HPDE6-E6E7 (cell line): ENCODE results near the gene ALOX5.
"Not testable (repeated sequence)": the region's sequence is repeated elsewhere in the genome, so short reads cannot be mapped to it uniquely, and the experiment has no call there.

ENCODE experiments used
- DNase-seq: peaks from one replicate; pipeline ENCODE4 v3.0.0; 2011; ENCODE audit warnings: missing footprints; ENCODE audit errors: extremely low spot score

ALOX5 gene

GRCh38 chr10:45404770-45405120 lies 30.7 kb downstream of the ALOX5 start:
- no peak for DNase-seq

- DNase-seq: no peak
Measured at GRCh38 chr10:45407542-45407941, 33.5 kb downstream of the ALOX5 start.

- no peak for DNase-seq
Measured at GRCh38 chr10:45408421-45409319, 34.7 kb downstream of the ALOX5 start.

- not testable (repeated sequence) for DNase-seq
Measured at GRCh38 chr10:45409347-45409746, 35.3 kb downstream of the ALOX5 start.

- DNase-seq: no peak
Measured at GRCh38 chr10:45409782-45410181, 35.8 kb downstream of the ALOX5 start.

- no peak for DNase-seq
Measured at GRCh38 chr10:45410489-45410806, 36.4 kb downstream of the ALOX5 start.

GRCh38 chr10:45410807-45411606 lies 37.0 kb downstream of the ALOX5 start:
- DNase-seq: no peak

- no peak for DNase-seq
Measured at GRCh38 chr10:45411607-45411940, 37.6 kb downstream of the ALOX5 start.

GRCh38 chr10:45415062-45415461 lies 41.0 kb downstream of the ALOX5 start:
- not testable (repeated sequence) for DNase-seq

GRCh38 chr10:45416603-45417002 lies 42.6 kb downstream of the ALOX5 start:
- DNase-seq: no peak

GRCh38 chr10:45417746-45418145 lies 43.7 kb downstream of the ALOX5 start:
- no peak for DNase-seq

GRCh38 chr10:45418417-45418848 lies 44.4 kb downstream of the ALOX5 start:
- DNase-seq: no peak

GRCh38 chr10:45418849-45419675 lies 45.0 kb downstream of the ALOX5 start:
- DNase-seq: no peak

GRCh38 chr10:45419676-45420025 lies 45.6 kb downstream of the ALOX5 start:
- DNase-seq: no peak

- no peak for DNase-seq
Measured at GRCh38 chr10:45420453-45421192, 46.6 kb downstream of the ALOX5 start.

GRCh38 chr10:45421221-45422097 lies 47.4 kb downstream of the ALOX5 start:
- DNase-seq: no peak

GRCh38 chr10:45422207-45422865 lies 48.3 kb downstream of the ALOX5 start:
- DNase-seq: no peak

- no peak for DNase-seq
Measured at GRCh38 chr10:45422866-45423659, 49.0 kb downstream of the ALOX5 start.

GRCh38 chr10:45423976-45424499 lies 50.0 kb downstream of the ALOX5 start:
- no peak for DNase-seq
